ENCODE measurements around the gene POU6F2.
"Not testable (repeated sequence)": the region's sequence is repeated elsewhere in the genome, so short reads cannot be mapped to it uniquely, and the experiment has no call there.

POU6F2 gene

GRCh38 chr7:39001595-39001994, 23.9 kb downstream of the POU6F2 start:
- DNase-seq (ENCODE audit: low read depth in 2 of 2), result no peak

GRCh38 chr7:39002755-39003154, 25.0 kb downstream of the POU6F2 start:
- no peak for DNase-seq (ENCODE audit: low read depth in 2 of 2)

- no peak for DNase-seq (ENCODE audit: low read depth in 2 of 2)
These were observed 27.3 kb downstream of the POU6F2 start for GRCh38 chr7:39005036-39005435.

- DNase-seq (ENCODE audit: low read depth in 2 of 2), result no peak
These were observed 27.8 kb downstream of the POU6F2 start for GRCh38 chr7:39005461-39005860.

- not testable (repeated sequence) for DNase-seq (ENCODE audit: low read depth in 2 of 2)
These were observed 35.6 kb downstream of the POU6F2 start for GRCh38 chr7:39013049-39013939.

GRCh38 chr7:39016609-39017008, 38.9 kb downstream of the POU6F2 start:
- DNase-seq (ENCODE audit: low read depth in 2 of 2), result no peak

- no peak for DNase-seq (ENCODE audit: low read depth in 2 of 2)
These were observed 39.7 kb downstream of the POU6F2 start for GRCh38 chr7:39017369-39017915.

- no peak for DNase-seq (ENCODE audit: low read depth in 2 of 2)
These were observed 45.1 kb downstream of the POU6F2 start for GRCh38 chr7:39022796-39023195.

- DNase-seq (ENCODE audit: low read depth in 2 of 2), result no peak
These were observed 49.8 kb downstream of the POU6F2 start for GRCh38 chr7:39027491-39027890.

- no peak for DNase-seq (ENCODE audit: low read depth in 2 of 2)
These were observed 56.3 kb downstream of the POU6F2 start for GRCh38 chr7:39033885-39034624.

- DNase-seq (ENCODE audit: low read depth in 2 of 2), result no peak
These were observed 57.4 kb downstream of the POU6F2 start for GRCh38 chr7:39035156-39035555.

GRCh38 chr7:39035903-39036302, 58.2 kb downstream of the POU6F2 start:
- DNase-seq (ENCODE audit: low read depth in 2 of 2), result no peak

GRCh38 chr7:39042670-39043069, 65.0 kb downstream of the POU6F2 start:
- DNase-seq (ENCODE audit: low read depth in 2 of 2), result no peak

- no peak for DNase-seq (ENCODE audit: low read depth in 2 of 2)
These were observed 65.8 kb downstream of the POU6F2 start for GRCh38 chr7:39043531-39043930.

- DNase-seq (ENCODE audit: low read depth in 2 of 2), result no peak
These were observed 66.8 kb downstream of the POU6F2 start for GRCh38 chr7:39044489-39044888.

- no peak for DNase-seq (ENCODE audit: low read depth in 2 of 2)
These were observed 67.5 kb downstream of the POU6F2 start for GRCh38 chr7:39045231-39045630.

- DNase-seq (ENCODE audit: low read depth in 2 of 2), result no peak
These were observed 73.6 kb downstream of the POU6F2 start for GRCh38 chr7:39051279-39051678.

- no peak for DNase-seq (ENCODE audit: low read depth in 2 of 2)
These were observed 74.0 kb downstream of the POU6F2 start for GRCh38 chr7:39051707-39052106.

- no peak for DNase-seq (ENCODE audit: low read depth in 2 of 2)
These were observed 77.0 kb downstream of the POU6F2 start for GRCh38 chr7:39054731-39055130.

- DNase-seq (ENCODE audit: low read depth in 2 of 2), result no peak
These were observed 78.4 kb downstream of the POU6F2 start for GRCh38 chr7:39056153-39056552.

- no peak for DNase-seq (ENCODE audit: low read depth in 2 of 2)
These were observed 85.1 kb downstream of the POU6F2 start for GRCh38 chr7:39062811-39063210.

- no peak for DNase-seq (ENCODE audit: low read depth in 2 of 2)
These were observed 91.3 kb downstream of the POU6F2 start for GRCh38 chr7:39069031-39069430.

All from stimulated activated CD8-positive, alpha-beta memory T cell treated with anti-CD3 and anti-CD28 coated beads, Interleukin-15, amount 100 ng/mL, for 4 hours (primary cell).